Fibroblast of pulmonary artery (primary cell): Measurements from ENCODE around the gene N4BP3.
A peak's percentile ranks its signal among the peaks of the same experiment; 100 is the strongest.

Source experiments
- DNase-seq: peaks from one replicate; pipeline ENCODE4 v3.0.0-alpha.2; 2010; ENCODE audit warnings: low read depth
- H3K4me3 ChIP-seq: replicated peaks from 2 replicates; pipeline ENCODE4 v1.5.1; 2011; ENCODE audit warnings: low read depth, mild to moderate bottlenecking, control low read depth, low read length, moderate library complexity
- CTCF ChIP-seq: IDR thresholded peaks from 2 replicates; pipeline ENCODE4 v1.5.1; 2011; ENCODE audit warnings: mild to moderate bottlenecking, control low read depth, low read length, inconsistent platforms; ENCODE audit errors: missing control alignments

The N4BP3 gene

GRCh38 chr5:178108966-178109365 lies 4.4 kb upstream of the N4BP3 start:
- H3K4me3 ChIP-seq, result no peak overlapping the region
- no peak for DNase-seq
- TF ChIP-seq CTCF, result no peak

DNA sequence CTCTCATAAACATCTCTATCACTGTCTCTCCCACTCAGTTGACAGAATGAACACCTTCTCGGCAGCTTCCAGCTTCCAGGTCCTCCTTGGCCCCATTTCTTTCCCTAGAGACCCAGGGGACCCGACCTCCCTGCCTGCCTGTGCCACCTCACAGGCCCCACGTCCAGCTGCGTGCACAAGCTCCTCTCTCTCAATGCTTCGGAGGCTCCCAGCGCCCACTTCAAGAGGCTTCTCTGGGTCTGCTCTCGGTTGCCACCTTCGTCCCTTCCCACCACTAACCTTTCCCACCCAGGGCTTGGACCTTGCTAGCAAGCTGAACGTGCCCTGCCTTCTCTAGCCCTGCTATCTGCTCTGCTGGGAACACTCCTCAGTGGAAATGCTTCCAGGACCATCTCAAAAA lies 2.8 kb upstream of the N4BP3 start:
- no peak for TF ChIP-seq CTCF
- no peak overlapping the region for H3K4me3 ChIP-seq
- DNase-seq, result no peak

DNA sequence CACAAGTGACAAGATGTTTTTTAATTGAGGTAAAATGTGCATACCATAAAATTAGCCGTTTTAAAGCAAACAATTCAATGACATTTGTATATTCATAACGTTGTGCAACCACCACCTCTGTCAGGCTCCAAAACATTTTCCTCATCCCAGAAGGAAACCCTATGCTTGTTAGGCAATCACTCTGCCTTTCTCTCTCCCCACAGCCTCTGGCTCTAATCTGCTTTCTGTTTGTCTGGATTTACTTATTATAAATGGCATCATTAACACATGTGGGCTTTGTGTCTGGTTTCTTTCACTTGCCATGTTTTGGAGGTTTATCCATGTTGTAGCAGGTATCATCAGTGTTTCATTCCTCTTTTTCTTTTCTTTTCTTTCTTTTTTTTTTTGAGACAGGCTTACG lies 1.4 kb upstream of the N4BP3 start:
- peak; percentile 56 for DNase-seq
- no peak overlapping the region for H3K4me3 ChIP-seq
- no peak for TF ChIP-seq CTCF

GRCh38 chr5:178112545-178112944 lies 787 bp upstream of the N4BP3 start:
- no peak overlapping the region for H3K4me3 ChIP-seq
- no peak for TF ChIP-seq CTCF
- DNase-seq, result no peak

GRCh38 chr5:178113841-178114324 lies 551 bp downstream of the N4BP3 start:
- DNase-seq, result no peak
- peak overlapping the region; percentile 24 for H3K4me3 ChIP-seq
- no peak for TF ChIP-seq CTCF

- no peak for TF ChIP-seq CTCF
- H3K4me3 ChIP-seq, result no peak overlapping the region
- DNase-seq, result no peak
Observed at GRCh38 chr5:178114325-178115135, 1.2 kb downstream of the N4BP3 start.
